NB4 (cell line): ENCODE results near the gene CFAP74.

Source experiments
- MYC ChIP-seq: IDR thresholded peaks from 2 replicates; pipeline ENCODE4 v1.6.1; 2011; ENCODE audit warnings: low read depth, low read length
- POLR2A ChIP-seq: IDR thresholded peaks from 2 replicates; pipeline ENCODE4 v1.6.1; 2011; ENCODE audit warnings: mild to moderate bottlenecking; ENCODE audit not compliant: insufficient read length; ENCODE audit errors: extremely low read depth
- TF ChIP-seq, protein P1 (sequence below): IDR thresholded peaks from one replicate; pipeline ENCODE4 v1.5.1; 2012; ENCODE audit warnings: low read depth, low read length
- TF ChIP-seq, protein P2 (sequence below): IDR thresholded peaks from 2 replicates; pipeline ENCODE4 v1.6.1; 2011; ENCODE audit warnings: low read depth, low read length

DNA sequence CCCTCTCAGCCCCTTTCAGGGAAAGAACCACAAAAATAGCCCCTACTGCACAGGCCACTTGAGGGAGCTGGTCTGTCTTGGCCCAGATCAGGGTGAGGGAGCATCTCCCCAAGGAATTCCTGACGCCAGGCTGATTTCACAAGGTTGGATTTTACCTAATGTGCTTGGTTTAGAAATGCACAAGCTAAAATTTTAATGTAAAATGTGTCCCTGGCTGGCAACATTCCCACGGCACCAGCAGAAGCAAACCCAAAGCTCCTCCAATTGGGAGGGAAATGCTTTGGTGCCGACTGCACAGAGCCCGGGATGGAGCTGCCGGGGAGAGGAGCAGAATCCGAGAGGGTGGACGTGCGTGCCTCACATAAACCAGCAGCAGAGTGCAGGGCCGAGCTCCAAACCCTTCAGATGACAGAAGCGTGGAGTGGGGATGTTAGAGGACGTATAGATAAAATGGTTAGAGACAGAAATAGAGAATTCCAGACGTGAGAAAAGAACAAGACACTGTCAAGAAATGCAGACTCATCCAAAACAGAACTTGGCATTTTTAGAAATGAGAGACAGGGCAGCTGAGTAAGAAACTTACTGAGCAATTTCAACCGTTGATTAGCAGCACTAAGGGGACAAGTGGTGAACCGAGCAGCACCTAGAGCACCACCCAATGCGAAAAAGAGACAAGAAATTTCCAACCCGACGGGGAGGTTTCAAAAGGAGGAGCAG, 42.9 kb downstream of the CFAP74 start:
- TF ChIP-seq POLR2A = no peak
- TF ChIP-seq, protein P1, sequence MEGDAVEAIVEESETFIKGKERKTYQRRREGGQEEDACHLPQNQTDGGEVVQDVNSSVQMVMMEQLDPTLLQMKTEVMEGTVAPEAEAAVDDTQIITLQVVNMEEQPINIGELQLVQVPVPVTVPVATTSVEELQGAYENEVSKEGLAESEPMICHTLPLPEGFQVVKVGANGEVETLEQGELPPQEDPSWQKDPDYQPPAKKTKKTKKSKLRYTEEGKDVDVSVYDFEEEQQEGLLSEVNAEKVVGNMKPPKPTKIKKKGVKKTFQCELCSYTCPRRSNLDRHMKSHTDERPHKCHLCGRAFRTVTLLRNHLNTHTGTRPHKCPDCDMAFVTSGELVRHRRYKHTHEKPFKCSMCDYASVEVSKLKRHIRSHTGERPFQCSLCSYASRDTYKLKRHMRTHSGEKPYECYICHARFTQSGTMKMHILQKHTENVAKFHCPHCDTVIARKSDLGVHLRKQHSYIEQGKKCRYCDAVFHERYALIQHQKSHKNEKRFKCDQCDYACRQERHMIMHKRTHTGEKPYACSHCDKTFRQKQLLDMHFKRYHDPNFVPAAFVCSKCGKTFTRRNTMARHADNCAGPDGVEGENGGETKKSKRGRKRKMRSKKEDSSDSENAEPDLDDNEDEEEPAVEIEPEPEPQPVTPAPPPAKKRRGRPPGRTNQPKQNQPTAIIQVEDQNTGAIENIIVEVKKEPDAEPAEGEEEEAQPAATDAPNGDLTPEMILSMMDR = no peak
- no peak for TF ChIP-seq MYC
- TF ChIP-seq, protein P2, sequence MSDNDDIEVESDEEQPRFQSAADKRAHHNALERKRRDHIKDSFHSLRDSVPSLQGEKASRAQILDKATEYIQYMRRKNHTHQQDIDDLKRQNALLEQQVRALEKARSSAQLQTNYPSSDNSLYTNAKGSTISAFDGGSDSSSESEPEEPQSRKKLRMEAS = no peak
